GM23248 (cell line): ENCODE data around the gene BOLA1. TPM values are rescaled to one million over a fixed set of nuclear protein-coding genes. Genes with fewer than 3 reads are reported as not detected.

Experiments used
- DNase-seq: peaks from one replicate; pipeline ENCODE4 v3.0.0-alpha.2; 2015
- H2AFZ ChIP-seq: fragments of 200-600 bp; sonication (generic); 2 replicates; pipeline ENCODE4 v1.6.1; 2016; ENCODE audit warnings: antibody characterized with exemption
- H3F3A ChIP-seq: fragments of 200-600 bp; sonication (generic); 2 replicates; pipeline ENCODE4 v1.6.1; 2016; ENCODE audit warnings: mild to moderate bottlenecking, antibody characterized with exemption, mixed run types; ENCODE audit not compliant: insufficient read depth
- H3K27ac ChIP-seq: fragments of 200-600 bp; sonication (generic); 2 replicates; pipeline ENCODE4 v1.5.1; 2016; ENCODE audit warnings: mild to moderate bottlenecking
- H3K27me3 ChIP-seq: fragments of 200-600 bp; sonication (generic); replicated peaks from 2 replicates; pipeline ENCODE4 v1.6.1; 2016; ENCODE audit warnings: mild to moderate bottlenecking; ENCODE audit not compliant: insufficient read depth
- H3K36me3 ChIP-seq: fragments of 200-600 bp; sonication (generic); 2 replicates; pipeline ENCODE4 v1.6.1; 2016; ENCODE audit warnings: low read depth, mild to moderate bottlenecking
- H3K4me1 ChIP-seq: fragments of 200-600 bp; sonication (generic); 2 replicates; pipeline ENCODE4 v1.6.1; 2016; ENCODE audit warnings: mild to moderate bottlenecking; ENCODE audit not compliant: insufficient read depth
- H3K4me2 ChIP-seq: fragments of 200-600 bp; sonication (generic); one replicate; pipeline ENCODE4 v1.6.1; 2016; ENCODE audit warnings: mild to moderate bottlenecking; ENCODE audit not compliant: unreplicated experiment
- H3K4me3 ChIP-seq: fragments of 200-600 bp; sonication (generic); 2 replicates; pipeline ENCODE4 v1.5.1; 2016; ENCODE audit warnings: mild to moderate bottlenecking
- H3K79me2 ChIP-seq: fragments of 200-600 bp; sonication (generic); 2 replicates; pipeline ENCODE4 v1.6.1; 2016; ENCODE audit warnings: mild to moderate bottlenecking; ENCODE audit not compliant: insufficient read depth
- H3K9ac ChIP-seq: fragments of 200-600 bp; sonication (generic); 2 replicates; pipeline ENCODE4 v1.6.1; 2016; ENCODE audit warnings: mild to moderate bottlenecking
- H3K9me2 ChIP-seq: fragments of 200-600 bp; sonication (generic); 2 replicates; pipeline ENCODE4 v1.6.1; 2016; ENCODE audit warnings: mixed run types, mild to moderate bottlenecking, moderate library complexity; ENCODE audit not compliant: insufficient read depth
- H3K9me3 ChIP-seq: fragments of 200-600 bp; sonication (generic); one replicate; pipeline ENCODE4 v1.6.1; 2017; ENCODE audit warnings: low read depth
- H4K20me1 ChIP-seq: fragments of 200-600 bp; sonication (generic); 2 replicates; pipeline ENCODE4 v1.6.0; 2016; ENCODE audit not compliant: insufficient read depth
- EZH2 ChIP-seq: fragments of 200-600 bp; sonication (generic); IDR thresholded peaks from 2 replicates; pipeline ENCODE4 v1.6.1; 2018; ENCODE audit warnings: antibody characterized with exemption, mild to moderate bottlenecking; ENCODE audit not compliant: insufficient read depth, poor library complexity, severe bottlenecking
- EZH2phosphoT487 ChIP-seq: fragments of 200-600 bp; sonication (generic); IDR thresholded peaks from 2 replicates; pipeline ENCODE4 v1.6.1; 2018; ENCODE audit warnings: antibody characterized with exemption, moderate library complexity, mild to moderate bottlenecking, low read depth; ENCODE audit not compliant: insufficient read depth
- WGBS, 2 experiments: methylation state at CpG; one replicate each; pipeline ENCODE4 v1.1.6; 2015 to 2017; ENCODE audit warnings: low lambda C conversion rate in 2 of 2, low coverage in 1 of 2; ENCODE audit errors: missing lambda C conversion rate in 2 of 2; 5-methylcytosine and 5-hydroxymethylcytosine counted together
- in situ Hi-C: fragments of 300-500 bp; cut with MboI; formaldehyde crosslinking; loops from 2 replicates; pipeline ENCODE4 v1.15.0; 2020
- polyA plus RNA-seq: library from polyadenylated mRNA; unstranded; fragments of >200 nt; fragmentation: Nextera tagmentation; extraction: Ambion mirVana; gene quantifications from 2 replicates; pipeline ENCODE4 v1.2.1, GENCODE V29; 2016
- total RNA-seq: library from RNA; depleted of rRNA; stranded (reverse); fragments of >200 nt; shearing (Covaris generic); gene quantifications from 2 replicates; pipeline ENCODE4 v1.2.3, GENCODE V29; 2014

The BOLA1 gene
- total and polyA plus RNA-seq, 2 experiments from 2014 or later: 16.4 to 18.6 TPM

- H3K9ac ChIP-seq: no peak overlapping the region
- H3K36me3 ChIP-seq: no peaks in the 10 kb centered on the region
- no peak overlapping the region for H3K4me3 ChIP-seq
- TF ChIP-seq EZH2 (no peak), EZH2phosphoT487 (no peak)
- H3K9me3 ChIP-seq: no peaks in the 10 kb centered on the region
- no peaks in the 10 kb centered on the region for H3F3A ChIP-seq
- WGBS, 2 experiments: 73% methylated on average over 5 of the region's 5 CpGs
- in situ Hi-C loops: no loop called here
- no peak overlapping the region for H3K4me2 ChIP-seq
- H4K20me1 ChIP-seq: no peaks in the 10 kb centered on the region
- no peak overlapping the region for H2AFZ ChIP-seq
- DNase-seq: no peak
- H3K9me2 ChIP-seq: no peaks in the 10 kb centered on the region
- no peaks in the 10 kb centered on the region for H3K4me1 ChIP-seq
- H3K79me2 ChIP-seq: no peaks in the 10 kb centered on the region
- H3K27me3 ChIP-seq: no peaks in the 10 kb centered on the region
- H3K27ac ChIP-seq: no peak overlapping the region
Observed at GRCh38 chr1:149903836-149904491, 4.6 kb downstream of the BOLA1 start.

GRCh38 chr1:149906570-149907075 is 7.3 kb downstream of the BOLA1 start:
- H2AFZ ChIP-seq: no peak overlapping the region

GRCh38 chr1:149914545-149914944 is 15.2 kb downstream of the BOLA1 start:
- Histone ChIP-seq H3K36me3 (no peaks in the 10 kb centered on the region), H3K27ac (no peak overlapping the region), H3K9ac (no peak overlapping the region), H3K9me3 (no peaks in the 10 kb centered on the region), H4K20me1 (no peaks in the 10 kb centered on the region), H3K4me3 (no peak overlapping the region), H3F3A (peaks cover 6% of the 10 kb centered on the region; the same call in 1 of the 2 replicates), H3K79me2 (no peaks in the 10 kb centered on the region), H3K27me3 (no peaks in the 10 kb centered on the region), H2AFZ (no peak overlapping the region), H3K4me2 (no peak overlapping the region), H3K4me1 (no peaks in the 10 kb centered on the region), H3K9me2 (no peaks in the 10 kb centered on the region)
- WGBS, 2 experiments: 50 to 61% methylated on average over 1 of the region's 1 CpG
- in situ Hi-C loops: no loop called here
- no peak for TF ChIP-seq EZH2phosphoT487
- TF ChIP-seq EZH2: no peak
- no peak for DNase-seq

More at GRCh38 chr1:149906570-149907075, 7.3 kb downstream of the BOLA1 start:
- WGBS, 2 experiments: 84 to 86% methylated on average over 10 of the region's 10 CpGs
- Histone ChIP-seq H3K27me3 (no peaks in the 10 kb centered on the region), H4K20me1 (no peaks in the 10 kb centered on the region), H3K27ac (no peak overlapping the region), H3K4me3 (no peak overlapping the region), H3K36me3 (no peaks in the 10 kb centered on the region), H3F3A (no peaks in the 10 kb centered on the region), H3K79me2 (no peaks in the 10 kb centered on the region), H3K4me2 (no peak overlapping the region), H3K9me3 (no peaks in the 10 kb centered on the region), H3K4me1 (no peaks in the 10 kb centered on the region), H3K9me2 (no peaks in the 10 kb centered on the region), H3K9ac (no peak overlapping the region)
- DNase-seq: no peak
- in situ Hi-C loops: no loop called here
- TF ChIP-seq EZH2: no peak
- no peak for TF ChIP-seq EZH2phosphoT487

DNA sequence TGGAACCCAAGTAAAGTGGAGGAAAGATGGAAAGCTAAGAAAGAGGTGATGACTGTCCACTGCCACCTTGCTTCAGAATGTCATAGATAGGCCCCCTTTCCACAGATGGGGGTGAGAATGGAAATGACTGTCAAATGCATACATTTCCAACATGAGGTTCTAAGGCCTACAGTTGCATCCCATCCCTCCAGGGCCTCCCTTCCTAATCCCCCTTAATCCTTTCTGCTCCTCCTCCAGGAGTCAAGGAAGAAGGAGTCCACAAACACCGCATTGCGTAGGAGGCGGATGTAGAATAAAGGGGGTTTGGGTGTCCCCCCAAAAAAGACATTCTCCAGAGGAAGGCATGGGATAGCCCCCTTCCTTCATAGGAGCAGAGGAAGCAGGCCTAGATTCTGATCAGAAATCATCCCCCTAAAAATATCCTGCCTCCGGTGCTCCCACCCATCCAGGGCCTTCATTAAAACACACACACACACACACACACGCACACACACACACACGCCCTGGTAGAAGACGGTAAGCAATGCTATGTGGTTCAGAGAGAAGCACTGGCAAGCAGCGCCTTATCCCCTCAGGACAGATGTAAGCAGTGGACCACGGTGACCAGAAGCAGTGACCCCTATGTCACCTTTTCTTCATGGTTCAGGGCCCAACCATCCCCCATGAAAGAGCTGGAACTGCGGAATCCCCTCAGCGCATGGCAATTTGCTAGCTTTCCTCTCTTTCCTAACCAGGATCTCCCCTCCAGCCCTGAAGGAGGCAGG is 16.2 kb downstream of the BOLA1 start:
- Histone ChIP-seq H3K4me1 (no peaks in the 10 kb centered on the region), H3K9ac (no peak overlapping the region), H3K36me3 (no peaks in the 10 kb centered on the region), H3K4me3 (no peak overlapping the region), H3K27ac (no peak overlapping the region), H2AFZ (no peak overlapping the region), H3K9me2 (no peaks in the 10 kb centered on the region), H4K20me1 (no peaks in the 10 kb centered on the region), H3K27me3 (no peaks in the 10 kb centered on the region), H3F3A (peaks cover 6% of the 10 kb centered on the region; the same call in 1 of the 2 replicates), H3K79me2 (no peaks in the 10 kb centered on the region), H3K4me2 (no peak overlapping the region), H3K9me3 (no peaks in the 10 kb centered on the region)
- WGBS, 2 experiments: 77 to 81% methylated on average over 11 of the region's 11 CpGs
- no peak for DNase-seq
- in situ Hi-C loops: no loop called here
- TF ChIP-seq EZH2: no peak
- TF ChIP-seq EZH2phosphoT487: no peak
